Stimulated activated CD8-positive, alpha-beta memory T cell treated with anti-CD3 and anti-CD28 coated beads, Interleukin-15, amount 100 ng/mL, for 4 hours (primary cell): ENCODE data around the gene MYO18A.
"Not testable (repeated sequence)": the region's sequence is repeated elsewhere in the genome, so short reads cannot be mapped to it uniquely, and the experiment has no call there.

Experiments
- DNase-seq, 2 donors: peaks; one replicate each; pipeline ENCODE4 v3.0.0-alpha.2; 2020; ENCODE audit warnings: low read depth in 2 of 2

MYO18A gene

DNA sequence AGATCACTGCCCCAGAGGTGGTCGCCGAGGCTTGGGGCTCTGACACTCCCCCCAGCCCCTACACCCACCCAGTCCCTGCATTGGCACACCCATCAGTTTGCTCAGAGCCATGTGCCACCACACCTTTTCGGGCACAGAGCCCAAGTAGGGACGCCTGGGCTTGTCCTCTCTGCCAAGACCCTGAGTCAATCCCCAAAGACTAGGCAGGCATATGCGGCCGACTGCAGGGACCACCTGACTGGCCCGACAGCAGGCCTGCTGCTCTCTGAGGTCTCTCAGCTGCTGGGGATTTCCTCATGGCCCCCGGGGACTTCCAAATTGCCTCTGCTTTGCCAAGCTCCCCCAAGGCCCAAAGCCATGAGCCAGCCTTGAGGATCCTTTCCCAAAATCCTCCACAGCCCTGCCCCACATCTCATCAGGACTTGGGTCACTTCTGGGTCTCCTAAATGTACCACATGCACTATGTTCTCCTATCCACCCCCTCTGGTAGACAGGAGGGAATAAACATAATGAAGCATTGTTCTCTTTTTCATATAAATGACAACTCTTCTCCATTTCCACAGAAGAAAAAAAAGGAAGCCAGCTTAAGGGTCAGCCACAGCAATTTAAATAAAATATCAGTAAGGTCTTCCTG, 30.6 kb downstream of the MYO18A start:
- DNase-seq: no peak

DNA sequence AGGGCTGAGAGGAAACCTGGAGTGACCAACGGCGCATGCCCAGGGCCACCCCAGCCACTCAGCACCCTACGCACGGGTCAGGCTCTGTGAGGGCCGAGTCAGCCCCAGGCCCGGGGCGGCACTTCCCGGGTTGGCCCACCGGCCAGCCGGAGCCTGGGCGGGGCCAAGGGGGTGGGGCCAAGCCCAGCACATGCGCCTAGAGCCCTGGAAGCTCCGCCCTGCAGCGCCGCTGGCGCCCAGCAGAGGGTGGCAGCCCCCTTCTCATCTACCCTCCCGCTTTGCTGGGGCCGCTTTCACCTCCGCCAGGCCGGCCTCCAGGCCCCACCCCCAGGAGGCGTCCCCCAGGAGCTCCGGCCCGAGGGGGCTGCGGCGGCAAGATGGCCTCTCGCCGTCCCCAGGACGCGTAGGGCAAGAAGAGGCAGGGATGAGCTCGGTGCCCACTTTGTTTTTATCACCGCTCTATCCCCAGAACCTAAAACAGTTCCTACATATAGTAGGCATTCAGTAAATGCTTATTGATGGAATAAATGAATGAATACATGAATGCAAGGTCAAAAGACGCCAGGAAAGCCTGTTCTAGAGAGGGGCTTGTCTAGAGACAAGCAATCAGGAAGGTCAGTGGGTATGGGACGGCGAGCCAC, 31.3 kb downstream of the MYO18A start:
- peak; percentile 84 to 85 for DNase-seq

DNA sequence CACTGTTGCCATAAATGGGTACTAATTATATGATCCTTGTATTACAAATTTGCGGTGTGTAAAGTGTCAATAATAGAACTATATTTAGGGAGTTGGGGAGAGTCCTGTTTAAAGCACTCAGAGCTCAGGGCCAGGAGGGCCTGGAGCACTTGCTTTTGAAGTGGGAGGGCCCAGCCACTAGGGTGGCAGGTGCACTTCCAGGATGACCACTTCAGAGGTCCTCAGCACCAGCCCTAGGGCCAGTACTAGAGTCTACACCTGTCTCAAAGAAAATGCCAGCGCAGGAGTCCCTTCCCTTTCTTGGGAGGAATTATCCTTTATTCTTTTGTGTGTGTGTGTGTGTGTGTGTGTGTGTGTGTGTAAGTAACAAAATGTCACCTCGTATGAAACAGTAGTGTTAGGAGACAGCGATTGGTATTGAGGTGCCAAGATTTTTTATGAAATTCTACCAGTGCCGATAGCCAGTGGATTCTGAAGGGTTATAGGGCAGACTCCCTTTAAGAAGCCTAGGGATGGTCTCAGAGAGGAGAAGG, 31.9 kb downstream of the MYO18A start:
- DNase-seq: no peak

DNA sequence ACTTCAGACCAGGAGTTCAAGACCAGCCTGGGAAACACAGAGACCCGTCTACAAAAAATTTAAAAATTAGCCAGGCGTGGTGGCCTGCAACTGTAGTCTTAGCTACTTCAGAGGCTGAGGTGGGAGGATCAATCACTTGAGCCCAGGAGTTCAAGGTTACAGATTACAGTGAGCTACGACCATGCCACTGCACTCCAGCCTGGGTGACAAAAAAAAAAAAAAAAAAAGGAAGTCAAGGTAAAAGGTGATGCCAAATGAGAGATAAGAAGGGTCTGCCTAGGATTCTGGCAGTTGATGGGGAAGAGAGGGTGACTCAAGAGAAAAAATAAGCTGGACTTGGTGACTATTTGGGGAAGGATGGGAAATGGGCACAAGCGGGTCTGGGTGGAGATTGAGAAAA, 32.5 kb downstream of the MYO18A start:
- DNase-seq: no peak

DNA sequence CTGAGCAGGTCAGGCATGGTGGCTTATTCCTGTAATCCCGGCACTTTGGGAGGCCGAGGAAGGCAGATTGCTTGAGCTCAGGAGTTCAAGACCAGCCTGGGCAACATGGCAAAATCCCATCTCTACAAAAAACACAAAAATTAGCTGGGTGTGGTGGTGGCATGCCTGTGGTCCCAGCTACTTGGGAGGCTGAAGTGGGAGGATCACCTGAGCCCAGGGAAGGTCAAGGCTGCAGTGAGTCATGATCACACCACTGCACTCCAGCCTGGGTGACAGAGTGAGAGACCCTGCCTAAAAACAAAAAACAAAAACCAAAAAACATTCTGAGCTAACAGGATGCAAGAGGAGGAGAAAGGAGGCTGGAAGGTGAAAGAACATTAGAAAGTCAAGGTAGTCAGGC, 33.0 kb downstream of the MYO18A start:
- DNase-seq: not testable (repeated sequence)

DNA sequence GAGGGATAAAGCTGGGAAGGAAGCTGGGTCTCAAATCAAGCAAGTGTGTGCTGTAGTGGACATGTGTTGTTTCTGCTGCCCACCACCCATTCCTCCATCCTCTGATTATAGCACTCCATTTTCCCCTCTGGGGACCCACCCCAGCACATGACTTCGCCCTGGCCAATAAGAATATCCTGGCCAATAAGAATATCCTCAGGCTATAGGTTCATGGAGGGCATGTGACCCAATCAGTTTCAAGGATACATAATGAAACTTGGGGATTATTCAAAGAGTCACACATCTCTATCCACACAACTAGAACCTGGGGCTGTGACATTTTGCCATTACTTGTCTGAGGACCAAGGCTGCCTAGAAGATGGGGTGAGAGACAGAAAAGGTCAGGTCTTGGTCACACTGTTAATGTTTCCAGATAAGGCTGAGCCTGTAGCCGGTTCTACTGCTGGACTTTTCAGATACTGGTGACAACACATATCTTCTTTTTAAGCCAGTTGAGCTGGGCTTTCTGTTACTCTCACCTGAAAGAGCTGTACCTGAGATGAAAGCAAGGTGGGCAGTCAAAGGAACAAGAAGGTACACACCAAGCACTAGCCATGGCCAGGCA, 33.7 kb downstream of the MYO18A start:
- no peak for DNase-seq

DNA sequence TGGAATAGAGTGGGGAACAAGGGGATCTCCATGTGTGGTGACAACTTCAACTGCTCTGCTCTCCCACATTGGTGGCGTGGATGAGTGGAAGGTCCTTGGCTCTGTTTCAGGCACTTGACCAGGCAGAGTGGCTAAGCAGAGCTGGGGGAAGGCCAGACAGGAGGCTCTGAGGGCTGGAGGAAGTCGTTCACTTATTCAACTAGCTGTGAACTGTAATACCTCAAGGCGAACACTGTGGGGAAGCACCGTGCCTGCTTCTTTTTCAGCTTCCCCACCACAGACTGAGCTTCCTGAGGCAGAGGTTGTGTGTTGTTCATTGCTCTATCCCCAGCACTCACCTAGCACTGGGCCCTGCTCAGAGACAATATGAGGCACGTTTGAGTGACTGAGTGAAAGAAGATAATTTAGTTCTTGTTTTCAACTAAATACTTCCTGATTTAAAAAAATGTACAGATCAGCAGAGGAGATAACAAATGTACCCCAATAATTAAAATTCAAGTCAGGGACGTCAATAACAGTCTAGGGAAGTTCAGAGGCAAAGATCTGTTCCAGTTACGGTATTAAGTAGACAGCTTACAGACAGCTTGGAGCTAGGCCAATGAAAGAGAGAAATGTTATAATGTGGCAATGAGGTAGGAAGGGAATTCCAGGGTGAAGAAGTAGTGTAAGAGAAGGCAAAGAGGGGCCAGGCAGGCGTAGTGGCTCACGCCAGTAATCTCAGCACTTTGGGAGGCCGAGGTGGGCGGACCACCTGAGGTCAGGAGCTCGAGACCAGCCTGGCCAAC, 34.7 kb downstream of the MYO18A start:
- peak in 1 of 2 donors; percentile 57 for DNase-seq

DNA sequence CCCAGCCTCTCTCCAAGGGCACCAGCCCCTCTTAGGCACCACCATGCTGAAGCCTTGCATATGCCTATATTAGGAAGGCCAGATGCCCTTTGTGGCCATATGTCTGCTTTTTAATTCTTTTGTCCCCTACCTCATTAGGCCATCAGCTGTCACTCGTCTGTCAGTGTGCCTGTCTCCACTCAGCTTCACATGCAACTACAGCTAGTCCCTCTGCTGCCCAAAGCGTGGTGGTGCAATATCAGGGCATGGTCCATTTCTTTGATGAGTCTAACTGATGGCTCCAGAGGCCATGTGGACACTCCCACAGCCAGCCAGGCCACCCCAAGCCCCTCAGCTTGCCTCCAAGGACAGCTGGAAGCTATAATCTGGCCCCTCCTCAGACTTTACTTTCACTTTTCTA, 36.3 kb downstream of the MYO18A start:
- DNase-seq: no peak

DNA sequence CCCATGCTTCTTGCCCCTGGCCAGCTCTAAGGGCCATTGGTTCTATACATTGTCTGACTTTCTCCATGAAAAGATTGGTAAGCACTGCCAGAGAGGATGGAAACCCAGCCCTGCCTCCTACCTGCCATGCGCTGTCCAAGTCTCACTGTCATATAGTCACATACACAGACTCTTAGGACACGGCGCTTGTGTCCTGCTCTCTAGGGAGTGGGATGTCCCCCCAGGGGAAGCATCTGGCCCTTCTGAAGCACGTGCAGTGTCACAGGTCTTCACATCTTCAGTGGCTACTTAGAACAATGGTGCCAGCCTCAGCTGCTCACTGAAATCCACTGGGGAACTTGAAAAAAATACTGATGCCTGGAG, 38.7 kb downstream of the MYO18A start:
- DNase-seq: no peak

DNA sequence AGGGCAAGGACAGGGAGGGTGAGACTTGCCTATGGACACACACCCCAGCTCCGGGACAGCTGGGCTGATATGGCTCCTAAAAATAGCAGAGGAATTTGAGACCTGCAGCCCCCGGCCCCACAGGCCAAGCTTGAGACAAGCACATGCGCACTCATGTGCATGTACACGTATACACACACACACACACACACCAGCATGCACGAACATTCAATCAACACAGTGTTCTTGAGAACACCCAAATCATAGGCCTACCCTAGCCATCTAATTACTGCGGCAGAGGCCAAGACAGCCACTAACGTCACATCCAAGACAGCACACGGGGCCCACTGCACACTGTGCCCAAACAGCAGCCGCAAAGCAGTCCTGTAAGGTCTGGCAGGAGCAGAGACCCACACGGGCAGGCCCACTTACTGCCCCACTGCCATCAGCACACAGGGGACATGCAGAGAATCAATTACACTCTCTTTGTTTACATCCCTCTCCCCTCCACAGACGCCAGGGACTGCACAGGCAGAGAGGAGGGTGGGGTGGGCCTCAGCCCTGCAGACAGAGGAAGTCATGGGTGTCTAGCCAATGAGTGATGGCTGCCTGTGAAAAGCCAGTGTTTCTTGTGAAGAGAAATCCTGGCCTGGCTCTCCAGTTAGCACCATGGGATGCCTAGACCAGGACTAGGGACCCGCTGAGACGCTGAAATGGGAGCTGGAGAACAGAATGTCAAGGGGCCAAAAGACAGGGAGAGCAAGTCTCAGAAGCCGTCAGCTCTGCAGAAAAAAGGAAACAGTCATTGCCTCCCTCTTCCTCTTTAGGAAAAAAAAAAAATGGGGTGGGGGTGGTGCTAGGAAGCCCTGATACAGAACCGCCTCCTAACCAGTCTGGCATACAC, 39.3 kb downstream of the MYO18A start:
- no peak for DNase-seq

DNA sequence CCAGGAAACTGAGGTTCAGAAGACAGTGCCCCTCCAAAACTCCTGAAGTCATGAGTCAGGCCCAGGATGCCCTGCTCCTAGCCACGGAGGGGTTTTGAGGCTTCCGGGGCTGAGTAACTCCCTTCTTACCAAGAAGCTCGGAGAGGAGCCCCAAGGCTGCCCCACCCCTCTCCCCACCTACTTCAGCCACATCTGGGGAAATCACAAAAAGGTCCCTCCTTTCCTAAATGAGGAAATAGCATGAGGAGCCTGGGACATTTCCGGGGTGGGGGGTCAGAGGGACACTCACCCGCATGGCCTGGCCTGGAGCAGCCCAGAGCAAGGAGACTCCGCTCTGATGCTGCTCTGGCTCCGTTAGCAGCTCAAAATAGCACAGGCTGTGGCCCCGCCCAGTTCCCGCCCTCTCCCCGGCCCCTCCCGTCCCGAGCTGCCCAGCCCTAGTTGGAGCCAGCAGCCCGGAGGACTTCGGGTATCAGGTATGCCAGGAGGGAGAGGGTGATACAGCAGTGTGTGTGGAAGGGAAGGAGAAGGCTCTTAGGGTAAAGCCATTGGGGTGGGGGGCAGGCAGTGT, 40.1 kb downstream of the MYO18A start:
- peak; percentile 69 to 78 for DNase-seq

DNA sequence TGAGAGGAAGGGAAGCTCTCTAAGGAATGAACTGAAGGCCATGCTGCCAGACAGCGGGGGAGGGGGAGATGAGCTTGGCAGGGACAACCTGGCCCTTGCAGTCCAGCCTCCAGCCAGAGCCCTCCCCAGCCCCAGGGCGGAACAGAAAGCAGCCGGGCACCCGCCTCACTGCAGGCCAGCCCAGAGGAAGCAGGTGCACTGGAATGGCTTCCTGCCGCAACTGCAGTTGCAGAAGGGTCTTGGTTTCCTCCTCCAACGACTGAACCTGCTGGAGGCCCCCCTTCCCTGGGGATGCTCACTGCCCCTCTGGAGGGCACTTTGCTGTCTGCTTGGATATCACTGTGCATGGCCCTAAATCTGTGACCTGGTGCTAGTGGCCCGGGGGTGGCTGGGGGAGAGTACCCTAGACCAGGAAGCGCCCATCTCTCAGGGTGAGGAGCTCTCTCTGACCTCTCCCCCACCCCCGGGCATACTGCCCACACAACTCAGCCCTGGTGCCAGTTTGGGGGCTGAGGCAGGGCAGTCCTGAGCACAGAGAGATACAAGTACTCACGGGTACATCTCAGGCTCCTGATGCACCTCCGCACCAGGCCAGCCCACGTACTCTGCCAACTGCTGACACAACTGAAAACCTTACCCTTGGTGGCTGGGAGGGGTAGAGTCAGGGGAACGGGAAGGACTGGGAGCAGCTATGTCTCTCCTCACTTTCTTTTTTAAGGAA, 41.1 kb downstream of the MYO18A start:
- DNase-seq: no peak

DNA sequence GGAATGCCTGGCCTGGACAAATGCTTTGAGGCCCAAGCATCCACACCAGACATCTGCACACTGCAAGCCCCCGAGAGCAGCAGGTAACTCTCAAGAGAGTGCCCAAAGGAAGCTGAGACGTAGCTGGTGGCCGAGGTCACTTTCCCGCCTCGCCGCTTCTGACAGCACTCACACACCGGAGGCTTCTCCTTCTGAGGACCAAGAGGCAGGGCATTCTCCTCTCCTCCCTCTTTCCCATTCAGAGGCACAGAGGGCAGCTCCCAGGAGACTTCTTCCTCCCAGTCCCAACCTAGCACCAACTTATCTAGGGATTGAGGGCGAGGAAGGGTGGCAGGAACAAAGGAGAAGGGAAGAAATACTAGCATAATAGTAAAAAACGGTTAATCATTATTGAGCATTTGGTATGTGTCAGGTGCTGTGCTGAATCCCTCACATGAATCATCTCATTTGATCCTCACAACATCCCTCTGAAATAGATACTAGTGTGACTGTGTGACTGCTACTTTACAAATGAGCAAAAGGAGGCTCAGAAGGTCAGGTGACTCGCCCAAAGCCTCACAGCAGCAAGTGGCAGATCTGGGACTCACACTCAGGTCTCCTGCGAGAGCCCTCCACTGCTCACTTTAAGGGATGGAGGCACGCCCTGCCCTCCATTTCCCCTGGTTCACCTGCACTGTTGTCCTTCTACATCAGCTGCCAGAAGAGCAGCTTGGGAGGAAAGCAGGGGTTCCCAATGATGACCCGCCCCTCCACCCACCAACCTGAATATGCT, 41.8 kb downstream of the MYO18A start:
- peak in 1 of 2 donors; percentile 30 for DNase-seq

DNA sequence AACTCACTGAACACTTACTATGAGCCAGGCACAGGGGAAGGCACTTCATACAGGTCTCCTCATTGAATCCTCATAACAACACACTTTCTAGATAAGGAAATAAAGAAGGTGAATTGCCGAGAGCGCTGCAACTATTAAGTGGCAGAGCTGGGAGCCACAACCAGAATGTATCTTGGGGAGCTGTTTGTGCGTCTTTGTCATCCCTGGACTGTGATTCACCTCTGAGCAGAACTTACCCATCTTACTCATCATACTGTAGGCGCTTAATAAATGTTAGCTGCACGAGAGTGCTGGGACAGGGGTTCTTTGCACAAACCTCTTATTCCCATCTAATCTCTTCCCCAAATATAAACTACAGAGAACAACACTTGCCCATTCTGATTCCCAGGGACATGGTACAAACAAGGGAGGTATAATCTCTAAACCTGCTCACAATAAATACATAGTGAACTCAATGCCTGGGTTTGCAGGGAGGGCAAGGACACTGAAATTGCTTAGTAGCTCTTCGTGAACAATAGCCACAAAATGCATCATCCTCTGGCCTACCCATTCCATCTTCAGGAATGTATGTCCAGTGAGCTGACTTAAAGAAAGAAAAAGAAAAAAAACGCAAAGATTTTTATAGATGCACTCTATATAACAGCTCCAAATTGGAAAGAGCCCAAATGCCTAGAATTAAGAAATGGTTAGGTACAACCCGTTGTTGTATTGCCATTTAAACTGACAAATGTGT, 43.0 kb downstream of the MYO18A start:
- DNase-seq: no peak

DNA sequence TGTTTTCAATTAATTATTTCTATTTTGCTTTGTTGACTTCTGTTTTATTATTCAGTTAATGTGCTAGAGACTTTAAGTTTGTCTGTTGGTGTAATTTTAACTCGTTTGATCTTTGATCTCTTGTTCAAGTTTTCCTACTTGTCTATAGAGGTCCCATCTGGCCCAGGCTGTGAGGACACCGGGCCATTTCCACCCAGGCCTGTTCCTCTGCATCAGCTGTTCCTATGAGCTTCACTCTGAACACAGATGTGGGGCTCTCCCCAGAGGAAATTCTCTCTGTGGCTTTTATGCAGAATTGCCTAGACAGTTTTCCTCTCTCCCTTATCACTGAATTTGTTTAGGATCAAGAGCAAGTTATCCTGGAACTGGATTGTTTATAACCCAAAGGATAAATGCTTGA, 44.7 kb downstream of the MYO18A start:
- DNase-seq: no peak

DNA sequence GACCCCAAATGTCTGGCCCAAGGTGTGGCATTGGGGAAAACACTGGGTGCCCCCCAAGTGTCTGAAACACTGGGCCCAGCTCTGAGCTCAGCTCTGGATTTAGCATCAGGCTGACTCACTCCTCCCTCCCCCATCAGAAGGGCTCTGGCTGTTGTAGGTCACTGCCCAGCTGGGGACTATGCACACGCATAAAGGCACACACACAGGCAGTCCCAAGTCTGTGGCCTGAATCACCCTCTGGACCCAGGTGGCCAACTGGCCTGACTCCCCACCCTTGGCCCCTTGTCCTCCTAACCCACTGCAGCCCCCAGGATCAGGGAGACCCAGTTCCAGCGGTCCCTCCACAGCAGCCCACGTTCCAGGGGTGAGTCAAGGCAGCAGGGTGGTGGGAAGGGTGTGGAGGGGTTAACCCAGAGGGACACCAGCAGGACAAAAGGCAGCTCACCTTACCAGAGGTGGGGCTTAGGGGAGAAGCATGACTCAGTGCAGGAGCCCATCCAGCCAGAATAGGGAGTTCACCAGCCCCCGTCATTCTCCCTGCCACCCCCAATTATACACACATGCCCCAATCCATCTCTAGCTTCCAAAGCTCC, 47.0 kb downstream of the MYO18A start:
- DNase-seq: no peak

DNA sequence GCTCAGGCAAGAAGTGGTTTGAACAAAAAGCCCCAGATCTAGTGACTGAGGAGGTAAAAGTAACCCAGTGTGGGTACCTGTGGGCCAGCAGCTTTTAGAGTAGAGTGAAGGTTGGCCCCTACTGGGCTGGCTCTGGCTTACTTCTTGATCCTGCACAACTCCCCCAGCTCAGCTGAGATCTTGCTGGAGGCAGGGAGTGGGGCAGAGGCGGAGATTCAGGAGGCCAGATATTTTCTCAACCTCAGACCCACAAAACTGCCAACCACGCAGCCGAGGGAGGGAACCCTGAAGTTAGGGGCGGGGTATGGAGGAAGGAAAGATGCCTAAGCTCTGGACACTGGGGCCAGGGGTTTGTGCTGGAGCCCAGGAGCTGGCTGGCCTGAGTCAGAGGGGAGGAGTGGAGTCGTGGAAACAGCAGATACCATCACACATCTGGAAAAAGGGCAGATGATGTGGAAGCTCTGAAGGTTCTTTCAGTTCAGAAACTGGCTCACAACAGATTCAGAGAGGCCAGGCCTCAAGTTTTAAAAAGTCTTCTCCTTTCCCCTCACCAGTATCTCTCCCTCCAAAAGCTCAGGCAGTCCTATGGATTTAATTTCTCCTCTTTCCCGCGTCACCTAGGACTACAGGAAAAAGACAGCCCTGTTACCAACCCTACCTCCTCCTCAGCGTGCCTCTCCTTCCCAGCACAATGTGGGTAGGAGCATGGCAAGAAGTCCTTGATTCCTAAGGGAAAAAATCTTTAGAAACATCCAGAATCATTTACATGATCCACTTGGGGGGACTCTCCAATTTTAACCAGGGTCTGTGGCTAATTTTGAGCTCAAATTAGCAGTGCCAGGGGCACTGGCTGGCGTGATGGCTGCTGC, 48.1 kb downstream of the MYO18A start:
- no peak for DNase-seq

DNA sequence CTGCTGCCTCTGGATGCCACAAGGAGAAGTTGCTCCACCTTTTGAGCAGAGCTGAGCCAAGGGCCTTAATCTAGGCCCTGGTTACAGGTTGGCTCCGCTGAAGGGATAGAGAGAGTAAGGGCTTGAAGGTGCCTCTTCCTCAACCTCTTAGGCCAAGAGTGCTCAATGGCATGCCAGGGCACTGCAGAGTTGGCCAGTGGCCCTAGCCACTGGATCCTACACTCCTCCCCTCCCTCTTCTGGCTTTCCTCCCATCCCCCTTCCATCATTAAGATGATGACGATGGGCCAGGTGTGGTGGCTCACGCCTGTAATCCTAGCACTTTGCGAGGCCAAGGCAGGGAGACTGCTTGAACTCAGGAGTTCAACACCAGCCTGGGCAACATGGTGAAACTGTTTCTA, 50.5 kb downstream of the MYO18A start:
- DNase-seq: no peak
